GM20000 (cell line): Measurements from ENCODE around the gene DEPDC4.

Source experiments
- DNase-seq: peaks from one replicate; pipeline ENCODE4 v3.0.0; 2012; ENCODE audit warnings: low spot score
- TF ChIP-seq, protein P1 (sequence below): IDR thresholded peaks from 2 replicates; pipeline ENCODE4 v1.5.1; 2012; ENCODE audit warnings: mild to moderate bottlenecking, control low read depth; ENCODE audit errors: extremely low read depth, missing control alignments

The DEPDC4 gene

DNA sequence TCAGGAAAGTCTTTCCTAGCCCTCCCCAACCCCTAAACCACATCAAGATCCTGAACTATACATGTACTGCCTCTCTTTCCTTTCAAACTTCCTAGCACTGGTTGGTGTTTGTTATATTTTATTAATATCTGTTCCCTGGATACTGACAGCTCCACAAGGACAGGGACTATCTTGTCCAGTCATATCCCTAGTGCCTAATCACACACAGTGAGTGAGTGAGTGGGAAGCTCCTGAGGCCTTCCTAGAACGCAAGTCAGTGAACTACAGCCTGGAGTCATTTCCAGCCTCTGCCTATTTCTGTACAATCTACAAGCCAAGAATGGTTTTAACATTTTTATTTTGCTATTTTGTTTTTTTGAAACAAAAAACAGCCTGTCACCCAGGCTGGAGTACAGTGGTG, 73.8 kb downstream of the DEPDC4 start:
- DNase-seq = no peak
- TF ChIP-seq, protein P1, sequence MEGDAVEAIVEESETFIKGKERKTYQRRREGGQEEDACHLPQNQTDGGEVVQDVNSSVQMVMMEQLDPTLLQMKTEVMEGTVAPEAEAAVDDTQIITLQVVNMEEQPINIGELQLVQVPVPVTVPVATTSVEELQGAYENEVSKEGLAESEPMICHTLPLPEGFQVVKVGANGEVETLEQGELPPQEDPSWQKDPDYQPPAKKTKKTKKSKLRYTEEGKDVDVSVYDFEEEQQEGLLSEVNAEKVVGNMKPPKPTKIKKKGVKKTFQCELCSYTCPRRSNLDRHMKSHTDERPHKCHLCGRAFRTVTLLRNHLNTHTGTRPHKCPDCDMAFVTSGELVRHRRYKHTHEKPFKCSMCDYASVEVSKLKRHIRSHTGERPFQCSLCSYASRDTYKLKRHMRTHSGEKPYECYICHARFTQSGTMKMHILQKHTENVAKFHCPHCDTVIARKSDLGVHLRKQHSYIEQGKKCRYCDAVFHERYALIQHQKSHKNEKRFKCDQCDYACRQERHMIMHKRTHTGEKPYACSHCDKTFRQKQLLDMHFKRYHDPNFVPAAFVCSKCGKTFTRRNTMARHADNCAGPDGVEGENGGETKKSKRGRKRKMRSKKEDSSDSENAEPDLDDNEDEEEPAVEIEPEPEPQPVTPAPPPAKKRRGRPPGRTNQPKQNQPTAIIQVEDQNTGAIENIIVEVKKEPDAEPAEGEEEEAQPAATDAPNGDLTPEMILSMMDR = no peak
